ENCODE results near the gene ATAD3A.

Gene ATAD3A

DNA sequence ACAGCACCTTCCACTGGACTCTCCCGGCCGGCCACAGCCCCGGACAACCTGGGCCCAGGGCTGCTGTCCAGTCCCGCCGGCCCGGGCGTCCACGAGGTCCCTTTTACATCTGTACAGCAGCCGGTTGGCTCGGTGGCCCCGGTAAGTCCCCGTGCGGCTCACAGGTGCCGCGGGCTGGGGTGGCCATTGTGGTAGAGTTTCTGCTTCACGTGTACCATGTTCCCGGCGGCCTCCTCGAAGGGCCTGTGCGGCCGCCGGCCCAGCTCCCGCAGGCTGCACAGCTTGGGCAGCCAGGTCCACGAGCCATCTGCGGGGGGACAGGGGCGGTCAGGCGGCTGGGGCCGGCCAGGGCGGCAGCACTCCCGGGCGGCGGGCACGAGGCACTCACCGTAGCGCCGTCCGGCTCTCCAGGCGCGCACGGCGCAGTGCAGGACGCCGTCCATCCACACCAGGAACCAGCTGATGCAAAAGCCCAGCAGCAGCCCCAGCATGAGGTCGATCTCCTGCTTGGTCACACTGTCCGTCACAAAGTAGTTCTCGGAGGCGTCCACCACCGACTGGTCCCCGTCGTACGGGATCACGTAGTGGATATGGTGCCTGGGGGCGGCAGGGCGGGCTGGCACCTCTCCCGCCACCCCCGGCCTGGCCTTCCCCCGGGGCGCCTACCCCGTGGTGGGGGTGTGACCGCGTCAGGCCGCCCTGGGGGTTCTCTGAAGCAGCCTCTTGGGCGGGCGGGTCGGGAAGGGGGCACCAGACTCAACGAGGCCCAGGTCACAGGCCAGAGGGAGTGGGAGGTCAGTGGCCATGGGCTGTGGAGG lies 23.4 kb downstream of the ATAD3A start:
- peaks cover 21% of the 10 kb centered on the region for H3K36me3 Mint-ChIP-seq (ENCODE audit: low read depth)
- H3K4me1 Mint-ChIP-seq: no peaks in the 10 kb centered on the region
- no peak overlapping the region for H3K27ac Mint-ChIP-seq
- H3K4me3 Mint-ChIP-seq: no peak overlapping the region
- H3K27me3 Mint-ChIP-seq (ENCODE audit: low read depth): no peaks in the 10 kb centered on the region
- TF ChIP-seq CTCF (IDR thresholded peaks at IDR 0.05; ENCODE audit: unreplicated experiment in 3 of 3): no peak
- peaks cover 8% of the 10 kb centered on the region for H3K9me3 Mint-ChIP-seq

DNA sequence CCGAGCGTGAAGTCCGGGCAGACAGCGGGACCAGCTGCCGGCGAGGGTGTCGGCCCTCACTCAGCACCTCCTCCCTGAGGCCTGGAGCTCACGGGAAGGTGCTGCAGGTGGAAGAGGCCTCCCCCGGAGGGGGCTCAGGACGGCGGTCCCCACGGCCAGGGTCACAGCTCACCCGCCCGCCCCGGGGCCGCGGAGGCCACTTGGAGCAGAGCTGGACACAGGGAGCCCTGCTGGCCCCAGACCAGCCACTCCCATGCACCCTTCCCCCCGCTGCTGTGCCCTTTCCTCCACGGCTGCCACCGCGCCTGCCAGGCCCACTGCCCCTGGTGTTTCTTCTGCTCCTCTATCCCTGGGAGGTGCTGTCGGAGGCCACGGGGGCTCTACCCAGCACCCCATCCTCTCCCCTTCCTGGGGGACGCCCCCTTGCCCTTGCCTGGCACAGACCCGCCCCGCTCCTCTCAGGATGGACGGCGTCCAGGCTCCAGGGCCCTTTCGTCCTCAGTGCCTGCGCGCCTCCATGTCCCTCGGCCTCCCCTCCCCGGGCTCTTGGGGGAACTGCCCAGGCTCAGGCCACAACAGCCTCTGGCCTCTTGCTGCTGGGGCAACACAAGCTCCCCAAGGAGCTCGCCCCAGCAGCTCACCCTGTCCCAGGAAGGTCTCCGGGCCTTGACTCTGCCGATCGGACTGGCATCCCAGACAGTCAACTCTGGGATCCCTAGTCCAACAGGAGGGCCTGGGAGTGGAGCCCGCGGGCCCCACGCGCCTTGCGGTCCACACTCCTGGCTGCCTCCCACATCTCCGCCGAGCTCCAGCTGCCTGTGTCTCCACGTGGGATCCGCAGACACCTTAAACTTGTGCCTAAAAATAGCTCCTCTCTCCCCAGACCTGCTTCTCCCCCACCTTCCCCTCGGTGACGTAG lies 24.3 kb downstream of the ATAD3A start:
- Mint-ChIP-seq H3K27me3 (ENCODE audit: low read depth) (no peaks in the 10 kb centered on the region), H3K4me3 (peak overlapping the region in 2 of 3 experiments; percentile 10 to 50), H3K4me1 (no peaks in the 10 kb centered on the region), H3K9me3 (peaks cover 5% of the 10 kb centered on the region), H3K27ac (no peak overlapping the region), H3K36me3 (ENCODE audit: low read depth) (peaks cover 15% of the 10 kb centered on the region)
- no peak for TF ChIP-seq CTCF (IDR thresholded peaks at IDR 0.05; ENCODE audit: unreplicated experiment in 3 of 3)

DNA sequence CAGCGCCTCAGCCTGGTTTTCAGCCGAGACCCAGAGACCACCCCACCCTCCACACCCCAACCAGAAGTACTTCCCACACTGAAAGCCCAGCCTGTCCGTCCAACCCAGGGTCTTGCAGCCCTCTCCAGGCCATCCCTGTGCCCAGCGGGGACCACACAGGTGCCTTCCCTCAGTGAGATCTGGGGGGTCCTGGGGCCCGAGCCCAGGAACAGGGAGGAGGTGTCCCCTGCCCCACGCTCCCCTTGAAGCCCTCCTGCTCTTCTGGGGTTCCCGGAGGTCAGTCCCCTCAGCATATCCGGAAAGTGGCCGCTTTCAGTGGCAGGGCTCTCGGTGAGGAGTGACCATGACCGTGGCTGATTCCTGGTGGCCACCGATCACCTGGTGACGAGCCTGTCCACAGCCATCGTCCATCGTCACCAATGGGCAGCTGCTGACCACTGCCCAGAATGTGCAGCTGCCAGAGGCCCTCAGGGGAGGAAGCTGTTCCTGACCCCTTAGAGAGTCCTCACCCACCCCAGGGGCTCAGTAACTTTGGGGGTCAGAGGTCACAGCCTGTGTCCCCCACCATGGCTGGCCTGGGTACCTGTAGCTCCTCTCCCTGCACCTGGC lies 25.1 kb downstream of the ATAD3A start:
- Mint-ChIP-seq H3K4me1 (no peaks in the 10 kb centered on the region), H3K36me3 (ENCODE audit: low read depth) (peaks cover 10% of the 10 kb centered on the region), H3K9me3 (peaks cover 2% of the 10 kb centered on the region), H3K27ac (no peak overlapping the region), H3K4me3 (peak overlapping the region in 2 of 3 experiments; percentile 10 to 50), H3K27me3 (ENCODE audit: low read depth) (no peaks in the 10 kb centered on the region)
- no peak for TF ChIP-seq CTCF (IDR thresholded peaks at IDR 0.05; ENCODE audit: unreplicated experiment in 3 of 3)

DNA sequence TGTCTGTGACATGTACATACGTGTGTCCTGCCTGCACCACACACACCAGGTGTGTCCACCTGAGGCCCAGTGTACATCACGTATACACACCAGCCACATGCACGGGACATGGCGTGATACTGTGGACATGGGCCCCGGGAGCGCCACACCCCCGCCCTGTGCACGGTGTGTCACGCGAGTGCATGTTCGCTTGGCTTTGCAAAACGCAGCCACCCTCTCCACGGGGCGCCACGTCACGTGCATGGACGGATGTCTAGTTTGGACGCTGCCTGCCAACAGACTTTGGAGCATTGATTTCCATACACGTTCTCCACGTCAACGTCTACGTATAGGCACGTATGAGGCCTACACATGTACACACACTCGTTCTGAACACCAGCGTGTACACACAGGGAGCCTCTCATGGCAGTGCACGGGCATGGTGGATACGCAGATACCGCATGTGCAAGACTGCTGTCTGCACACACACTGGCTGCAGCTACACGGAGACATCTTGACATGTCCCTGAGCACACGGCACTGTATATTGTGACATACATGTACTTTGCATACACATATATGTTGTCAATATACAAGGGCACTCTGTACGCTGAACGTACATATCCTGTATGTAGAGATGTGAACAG lies 25.8 kb downstream of the ATAD3A start:
- Mint-ChIP-seq H3K4me1 (no peaks in the 10 kb centered on the region), H3K4me3 (peak overlapping the region; percentile 32 to 67 (median 61)), H3K36me3 (ENCODE audit: low read depth) (peaks cover 6% of the 10 kb centered on the region), H3K27me3 (ENCODE audit: low read depth) (no peaks in the 10 kb centered on the region), H3K9me3 (no peaks in the 10 kb centered on the region), H3K27ac (no peak overlapping the region)
- no peak for TF ChIP-seq CTCF (IDR thresholded peaks at IDR 0.05; ENCODE audit: unreplicated experiment in 3 of 3)

DNA sequence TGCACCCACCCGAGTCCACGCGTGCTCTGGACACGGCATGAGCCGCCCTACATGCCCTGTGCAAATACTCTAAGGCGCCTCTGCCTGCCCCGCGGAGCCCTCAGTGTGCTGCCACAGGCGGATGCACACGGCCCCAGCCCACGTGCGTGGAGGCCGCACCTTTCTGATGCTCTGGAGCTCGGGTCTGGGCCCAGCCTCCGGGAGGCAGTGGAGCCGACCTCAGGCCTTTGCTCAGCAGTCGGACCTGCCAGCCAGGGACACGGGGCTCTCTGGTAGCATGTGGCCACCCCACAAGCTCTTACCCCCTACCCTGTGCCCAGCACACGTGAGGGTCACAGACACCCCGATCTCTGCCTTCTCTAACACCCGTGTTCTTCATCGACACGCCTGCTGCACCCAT lies 26.4 kb downstream of the ATAD3A start:
- Mint-ChIP-seq H3K27me3 (ENCODE audit: low read depth) (no peaks in the 10 kb centered on the region), H3K4me3 (peak overlapping the region; percentile 42 to 77 (median 69)), H3K9me3 (no peaks in the 10 kb centered on the region)

More for the DNA sequence above, 26.4 kb downstream of the ATAD3A start:
- TF ChIP-seq CTCF (IDR thresholded peaks at IDR 0.05; ENCODE audit: unreplicated experiment in 3 of 3): no peak
- peaks cover 3% of the 10 kb centered on the region for H3K36me3 Mint-ChIP-seq (ENCODE audit: low read depth)
- peak overlapping the region in 2 of 3 experiments; percentile 17 to 19 for H3K27ac Mint-ChIP-seq
- no peaks in the 10 kb centered on the region for H3K4me1 Mint-ChIP-seq
